ENCODE data around the gene COPS7A. TPM values are rescaled to one million over a fixed set of nuclear protein-coding genes. Genes with fewer than 3 reads are reported as not detected.

The COPS7A gene
- total and polyA plus RNA-seq, 10 donors = 29.6 to 61.9 (median 46.4) TPM

- 73 to 90% (median 84%) methylated on average over 2 to 4 of the region's 4 CpGs for WGBS, 5 donors
- H3K4me3 ChIP-seq = no peak overlapping the region
- no peaks in the 10 kb centered on the region for H3K9me3 ChIP-seq
- H3K36me3 ChIP-seq = peaks cover 0 to 21% (median 0%) of the 10 kb centered on the region in 6 donors
- peaks cover 0 to 86% (median 20%) of the 10 kb centered on the region in 7 donors for H3K27me3 ChIP-seq (replicated peaks in 1 of 7)
- peak overlapping the region in 4 of 8 donors; percentile 37 to 84 (median 62) for H3K27ac ChIP-seq
- intact Hi-C loops (cut with DNase I; ENCODE audit: low total_unique reads) = no loop called here
- peaks cover 0 to 94% (median 54%) of the 10 kb centered on the region in 6 donors for H3K4me1 ChIP-seq
- TF ChIP-seq POLR2A (IDR thresholded peaks at IDR 0.05) (no peak), POLR2AphosphoS5 (IDR thresholded peaks at IDR 0.05) (peak in 2 of 3 donors; percentile 34 to 42)
- no peak for DNase-seq
Observed at GRCh38 chr12:6771091-6771495, 47.2 kb downstream of the COPS7A start.

GRCh38 chr12:6771509-6772330 is 47.9 kb downstream of the COPS7A start:
- intact Hi-C loops (cut with DNase I; ENCODE audit: low total_unique reads) = no loop called here
- TF ChIP-seq CTCF (IDR thresholded peaks at IDR 0.05 in 8 of 11, conservative IDR thresholded peaks at IDR 0.05 in 3 of 11) (no peak), POLR2A (IDR thresholded peaks at IDR 0.05) (peak in 1 of 3 donors; percentile 5), POLR2AphosphoS5 (IDR thresholded peaks at IDR 0.05) (no peak)
- WGBS, 5 donors = 69 to 75% (median 72%) methylated on average over 12 of the region's 12 CpGs
- Histone ChIP-seq H3K27ac (peak overlapping the region in 4 of 8 donors; percentile 43 to 84 (median 79)), H3K4me3 (peak overlapping the region in 2 of 8 donors; percentile 30 to 63), H3K36me3 (peaks cover 0 to 21% (median 0%) of the 10 kb centered on the region in 6 donors), H3K9me3 (no peaks in the 10 kb centered on the region), H3K4me1 (peaks cover 0 to 93% (median 53%) of the 10 kb centered on the region in 6 donors), H3K27me3 (replicated peaks in 1 of 7) (peaks cover 0 to 86% (median 20%) of the 10 kb centered on the region in 7 donors)
- DNase-seq = no peak

- DNase-seq = no peak
- 21 to 32% (median 29%) methylated on average over 8 to 15 of the region's 15 CpGs for WGBS, 5 donors
- Histone ChIP-seq H3K9me3 (no peaks in the 10 kb centered on the region), H3K4me3 (peak within 1 kb of the TSS in 6 of 8 donors; percentile 4 to 63 (median 30)), H3K27ac (peak within 1 kb of the TSS in 4 of 8 donors; percentile 65 to 84 (median 79)), H3K36me3 (peaks cover 0 to 25% (median 0%) of the 10 kb centered on the region in 6 donors), H3K27me3 (replicated peaks in 1 of 7) (peaks cover 0 to 87% (median 20%) of the 10 kb centered on the region in 7 donors), H3K4me1 (peaks cover 0 to 88% (median 48%) of the 10 kb centered on the region in 6 donors)
- intact Hi-C loops (cut with DNase I; ENCODE audit: low total_unique reads) = no loop called here
- TF ChIP-seq POLR2A (IDR thresholded peaks at IDR 0.05) = no peak
- TF ChIP-seq POLR2AphosphoS5 (IDR thresholded peaks at IDR 0.05) = peak in 2 of 3 donors; percentile 21 to 38
Observed at GRCh38 chr12:6772331-6772695, 48.5 kb downstream of the COPS7A start, which contains the start of gene LAG3. Gene LAG3 (plus strand): TSS chr12:6772520. CDS start chr12:6772853, 333 bp downstream.

GRCh38 chr12:6772726-6773589 is 49.1 kb downstream of the COPS7A start:
- peak overlapping the region in 6 of 8 donors; percentile 4 to 63 (median 30) for H3K4me3 ChIP-seq
- 60 to 81% (median 69%) methylated on average over 20 to 21 of the region's 21 CpGs for WGBS, 5 donors

More at GRCh38 chr12:6772726-6773589, 49.1 kb downstream of the COPS7A start:
- Histone ChIP-seq H3K36me3 (peaks cover 0 to 26% (median 0%) of the 10 kb centered on the region in 6 donors), H3K27me3 (replicated peaks in 1 of 7) (peaks cover 0 to 87% (median 20%) of the 10 kb centered on the region in 7 donors), H3K9me3 (no peaks in the 10 kb centered on the region), H3K27ac (peak overlapping the region in 4 of 8 donors; percentile 65 to 84 (median 79)), H3K4me1 (peaks cover 0 to 87% (median 44%) of the 10 kb centered on the region in 6 donors)
- intact Hi-C loops (cut with DNase I; ENCODE audit: low total_unique reads) = no loop called here
- no peak for DNase-seq
- TF ChIP-seq CTCF (IDR thresholded peaks at IDR 0.05 in 8 of 11, conservative IDR thresholded peaks at IDR 0.05 in 3 of 11) (no peak), POLR2A (IDR thresholded peaks at IDR 0.05) (no peak), POLR2AphosphoS5 (IDR thresholded peaks at IDR 0.05) (no peak)

Measured in spleen (tissue), 11 donors.